ENCODE results near the gene KIN.

DNA sequence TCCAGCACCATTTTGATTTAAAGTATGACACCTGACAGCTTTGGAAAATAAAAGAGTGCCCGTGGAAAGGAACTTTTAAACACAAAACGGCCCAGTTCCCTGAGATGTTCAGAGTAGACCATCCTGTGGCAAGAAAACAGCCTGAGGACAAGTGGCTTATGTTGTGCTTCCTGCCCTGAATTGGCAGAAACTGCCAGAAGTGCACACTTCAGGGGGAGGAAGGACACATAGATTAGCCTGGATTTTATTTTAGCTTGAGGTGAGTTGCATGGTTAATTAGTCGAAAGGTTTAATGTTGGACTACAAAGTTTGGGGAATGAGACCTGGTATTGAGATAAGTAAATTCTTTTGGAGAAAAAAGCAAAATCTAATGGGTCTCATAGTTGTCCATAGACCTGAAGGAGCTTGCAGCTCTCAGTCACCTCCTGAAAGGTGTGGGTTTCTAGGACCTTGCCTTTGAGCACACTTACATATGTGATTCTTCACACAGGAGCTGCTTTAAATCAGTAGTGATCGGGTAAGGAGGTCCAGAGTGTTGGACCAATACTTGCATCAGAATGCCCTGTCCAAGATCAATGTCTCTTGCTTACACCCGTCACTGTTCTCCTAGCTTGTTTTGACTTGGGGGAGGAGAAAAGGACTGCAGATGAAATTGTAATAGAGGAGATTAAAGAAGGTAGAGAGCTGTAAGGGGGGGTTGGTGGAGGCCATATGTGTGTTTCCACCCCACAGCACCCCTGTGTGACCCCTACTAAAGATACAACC is 79.8 kb downstream of the KIN start:
- no peak for TF ChIP-seq EZH2phosphoT487 (IDR thresholded peaks at IDR 0.05; ENCODE audit: borderline replicate concordance)
- TF ChIP-seq, protein P1, sequence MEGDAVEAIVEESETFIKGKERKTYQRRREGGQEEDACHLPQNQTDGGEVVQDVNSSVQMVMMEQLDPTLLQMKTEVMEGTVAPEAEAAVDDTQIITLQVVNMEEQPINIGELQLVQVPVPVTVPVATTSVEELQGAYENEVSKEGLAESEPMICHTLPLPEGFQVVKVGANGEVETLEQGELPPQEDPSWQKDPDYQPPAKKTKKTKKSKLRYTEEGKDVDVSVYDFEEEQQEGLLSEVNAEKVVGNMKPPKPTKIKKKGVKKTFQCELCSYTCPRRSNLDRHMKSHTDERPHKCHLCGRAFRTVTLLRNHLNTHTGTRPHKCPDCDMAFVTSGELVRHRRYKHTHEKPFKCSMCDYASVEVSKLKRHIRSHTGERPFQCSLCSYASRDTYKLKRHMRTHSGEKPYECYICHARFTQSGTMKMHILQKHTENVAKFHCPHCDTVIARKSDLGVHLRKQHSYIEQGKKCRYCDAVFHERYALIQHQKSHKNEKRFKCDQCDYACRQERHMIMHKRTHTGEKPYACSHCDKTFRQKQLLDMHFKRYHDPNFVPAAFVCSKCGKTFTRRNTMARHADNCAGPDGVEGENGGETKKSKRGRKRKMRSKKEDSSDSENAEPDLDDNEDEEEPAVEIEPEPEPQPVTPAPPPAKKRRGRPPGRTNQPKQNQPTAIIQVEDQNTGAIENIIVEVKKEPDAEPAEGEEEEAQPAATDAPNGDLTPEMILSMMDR (conservative IDR thresholded peaks at IDR 0.05; ENCODE audit: low read length): no peak

Data from Loucy (cell line).